HCT116 (cell line): ENCODE data around the gene FNDC3A. TPM values are rescaled to one million over a fixed set of nuclear protein-coding genes. Genes with fewer than 3 reads are reported as not detected.

Source experiments
- ATAC-seq: fragments of 200-7000 bp; cut with Tn5 transposase; 2 replicates; pipeline ENCODE4 v1.9.1; 2020; ENCODE audit warnings: mild to moderate bottlenecking, moderate library complexity
- BruUV-seq: library from RNA; stranded (reverse); fragments of 400-500 nt; replicated peaks from 2 replicates; lab custom pipeline; 2021; lab: Mats Ljungman, UMichigan
- CTCF ChIA-PET: fragments of 300-600 bp; sonication (Branson Sonifier 250); formaldehyde crosslinking; loops from one replicate; lab custom pipeline; 2021; ENCODE audit warnings: antibody characterized with exemption; lab: Charles Lee
- POLR2A ChIA-PET: fragments of 300-600, 350-600 bp; sonication (Branson Sonifier 250); formaldehyde crosslinking; loops from one replicate; lab custom pipeline; 2021; ENCODE audit warnings: antibody characterized with exemption; lab: Charles Lee
- RAD21 ChIA-PET, 2 experiments: fragments of 300-600 bp; sonication (Branson Sonifier 250); formaldehyde crosslinking; loops; one replicate each; lab custom pipeline; 2023; ENCODE audit warnings: low total read pairs in 2 of 2; ENCODE audit not compliant: uncharacterized antibody in 2 of 2, unreplicated experiment in 2 of 2, low non-redundant PET in 1 of 2; lab: Charles Lee
- DNase-seq: peaks from one replicate; pipeline ENCODE4 v3.0.0-alpha.2; 2010; ENCODE audit warnings: low read depth, low spot score
- H2AFZ ChIP-seq: fragments of 200-600 bp; shearing (Covaris generic), sonication (generic); 2 replicates; pipeline ENCODE4 v1.6.1; 2017; ENCODE audit warnings: low read depth, mixed run types, mixed read lengths, antibody characterized with exemption, low read length; ENCODE audit not compliant: poor library complexity, severe bottlenecking
- H3K27ac ChIP-seq: 2 replicates; pipeline ENCODE4 v1.5.1; 2012; ENCODE audit warnings: low read depth, low read length
- H3K27me3 ChIP-seq: fragments of 200-600 bp; sonication (generic); 2 replicates; pipeline ENCODE4 v1.6.1; 2016; ENCODE audit warnings: mixed run types, low read length, mixed read lengths; ENCODE audit not compliant: insufficient read depth
- H3K36me3 ChIP-seq, 2 experiments: fragments of 200-500 bp in 1 of 2; fragments of 200-600 bp in 1 of 2; sonication (Bioruptor generic) in 1 of 2; sonication (generic) in 1 of 2; 2 replicates each; pipeline versions ENCODE4 v1.5.1 to v1.6.1; 2014 to 2016; ENCODE audit warnings: low read length in 2 of 2, inconsistent platforms in 1 of 2, mixed read lengths in 1 of 2, mixed run types in 1 of 2; ENCODE audit not compliant: insufficient read depth in 2 of 2, control insufficient read depth in 1 of 2
- H3K4me1 ChIP-seq, 2 experiments: fragments of 200-600 bp in 1 of 2; sonication (generic) in 1 of 2; 2 replicates each; pipeline versions ENCODE4 v1.5.1 to v1.6.1; 2012 to 2017; ENCODE audit warnings: low read length in 2 of 2, inconsistent platforms in 1 of 2, mild to moderate bottlenecking in 1 of 2, mixed read lengths in 1 of 2, mixed run types in 1 of 2, moderate library complexity in 1 of 2; ENCODE audit not compliant: insufficient read depth in 2 of 2, control insufficient read depth in 1 of 2
- H3K4me2 ChIP-seq: fragments of 200-600 bp; sonication (generic); 2 replicates; pipeline ENCODE4 v1.6.1; 2017; ENCODE audit warnings: mixed run types, low read length, mixed read lengths
- H3K4me3 ChIP-seq, 2 experiments: fragments of 200-600 bp in 1 of 2; sonication (generic) in 1 of 2; replicated peaks in 1 of 2; 2 replicates each; pipeline ENCODE4 v1.5.1; 2011 to 2016; ENCODE audit warnings: low read length in 2 of 2, control low read depth in 1 of 2, low read depth in 1 of 2, mild to moderate bottlenecking in 1 of 2, mixed read lengths in 1 of 2, mixed run types in 1 of 2
- H3K79me2 ChIP-seq: fragments of 200-600 bp; sonication (generic); 2 replicates; pipeline ENCODE4 v1.6.1; 2017; ENCODE audit warnings: mild to moderate bottlenecking, mixed run types, low read length, moderate library complexity, mixed read lengths; ENCODE audit not compliant: insufficient read depth
- H3K9ac ChIP-seq: fragments of 200-600 bp; sonication (generic); 2 replicates; pipeline ENCODE4 v1.6.1; 2016; ENCODE audit warnings: low read length, mixed read lengths
- H3K9me2 ChIP-seq: fragments of 200-600 bp; sonication (generic), shearing (Covaris generic); 2 replicates; pipeline ENCODE4 v1.6.1; 2017; ENCODE audit warnings: mixed run types, mild to moderate bottlenecking, moderate library complexity; ENCODE audit not compliant: insufficient read depth
- H3K9me3 ChIP-seq, 2 experiments: fragments of 200-500 bp in 1 of 2; fragments of 200-600 bp in 1 of 2; sonication (Bioruptor generic) in 1 of 2; sonication (generic) in 1 of 2; 2 replicates each; pipeline ENCODE4 v1.6.1; 2014 to 2017; ENCODE audit warnings: low read length in 2 of 2, mixed read lengths in 2 of 2, inconsistent platforms in 1 of 2, low read depth in 1 of 2, mild to moderate bottlenecking in 1 of 2, mixed run types in 1 of 2, moderate library complexity in 1 of 2; ENCODE audit not compliant: control insufficient read depth in 1 of 2, insufficient read depth in 1 of 2
- H4K20me1 ChIP-seq: fragments of 200-600 bp; sonication (generic), shearing (Covaris generic); 2 replicates; pipeline ENCODE4 v1.6.1; 2017; ENCODE audit warnings: mixed run types, mild to moderate bottlenecking, moderate library complexity; ENCODE audit not compliant: insufficient read depth
- EGR1 ChIP-seq: IDR thresholded peaks from 2 replicates; pipeline ENCODE4 v1.6.1; 2012; ENCODE audit warnings: low read depth
- EZH2 ChIP-seq: fragments of 200-600 bp; sonication (generic); IDR thresholded peaks from 2 replicates; pipeline ENCODE4 v1.6.1; 2017; ENCODE audit warnings: antibody characterized with exemption, mixed run types
- JUND ChIP-seq: IDR thresholded peaks from 2 replicates; pipeline ENCODE4 v1.6.1; 2012
- POLR2A ChIP-seq: IDR thresholded peaks from 2 replicates; pipeline ENCODE4 v1.7.0; 2011; ENCODE audit warnings: borderline replicate concordance; ENCODE audit not compliant: insufficient read depth, insufficient read length; ENCODE audit errors: extremely low read depth
- RAD21 ChIP-seq: IDR thresholded peaks from 2 replicates; pipeline ENCODE4 v1.6.1; 2012; ENCODE audit warnings: low read depth, mild to moderate bottlenecking
- SP1 ChIP-seq: IDR thresholded peaks from 2 replicates; pipeline ENCODE4 v1.6.1; 2012; ENCODE audit warnings: low read depth
- SRF ChIP-seq: IDR thresholded peaks from 2 replicates; pipeline ENCODE4 v1.6.1; 2012; ENCODE audit warnings: low read depth
- TCF7L2 ChIP-seq: IDR thresholded peaks from 2 replicates; pipeline ENCODE4 v1.7.0; 2011; ENCODE audit warnings: borderline replicate concordance, inconsistent platforms; ENCODE audit not compliant: insufficient read depth, insufficient read length; ENCODE audit errors: extremely low read depth
- ZNF274 ChIP-seq: fragments of 200-500 bp; sonication (Bioruptor generic); IDR thresholded peaks from 2 replicates; pipeline ENCODE4 v1.6.1; 2014; ENCODE audit warnings: mild to moderate bottlenecking, low read depth, low read length, inconsistent platforms
- intact Hi-C: fragments of 100-400 bp; cut with micrococcal nuclease; formaldehyde crosslinking; loops from 2 replicates; pipeline ENCODE4 v1.10.0; 2022
- total RNA-seq: library from RNA; stranded (reverse); gene quantifications from one replicate; pipeline ENCODE4 v1.2.1, GENCODE V29; 2021; ENCODE audit not compliant: unreplicated experiment
- TF ChIP-seq, protein P1 (sequence below): IDR thresholded peaks from 2 replicates; pipeline ENCODE4 v1.6.1; 2012
- TF ChIP-seq, protein P2 (sequence below), 3 experiments: fragments of 200-600 bp in 1 of 3; sonication (generic) in 1 of 3; IDR thresholded peaks in 2 of 3; conservative IDR thresholded peaks in 1 of 3; 2 replicates each; pipeline ENCODE4 v1.5.1; 2012 to 2017; ENCODE audit warnings: low read depth in 2 of 3, low read length in 2 of 3, antibody characterized with exemption in 1 of 3, borderline replicate concordance in 1 of 3, control low read depth in 1 of 3, mild to moderate bottlenecking in 1 of 3, mixed read lengths in 1 of 3, mixed run types in 1 of 3, moderate library complexity in 1 of 3; ENCODE audit not compliant: insufficient read depth in 1 of 3

Gene FNDC3A
- total RNA-seq, 1 experiment from 2014 or later, result 30.5 TPM

DNA sequence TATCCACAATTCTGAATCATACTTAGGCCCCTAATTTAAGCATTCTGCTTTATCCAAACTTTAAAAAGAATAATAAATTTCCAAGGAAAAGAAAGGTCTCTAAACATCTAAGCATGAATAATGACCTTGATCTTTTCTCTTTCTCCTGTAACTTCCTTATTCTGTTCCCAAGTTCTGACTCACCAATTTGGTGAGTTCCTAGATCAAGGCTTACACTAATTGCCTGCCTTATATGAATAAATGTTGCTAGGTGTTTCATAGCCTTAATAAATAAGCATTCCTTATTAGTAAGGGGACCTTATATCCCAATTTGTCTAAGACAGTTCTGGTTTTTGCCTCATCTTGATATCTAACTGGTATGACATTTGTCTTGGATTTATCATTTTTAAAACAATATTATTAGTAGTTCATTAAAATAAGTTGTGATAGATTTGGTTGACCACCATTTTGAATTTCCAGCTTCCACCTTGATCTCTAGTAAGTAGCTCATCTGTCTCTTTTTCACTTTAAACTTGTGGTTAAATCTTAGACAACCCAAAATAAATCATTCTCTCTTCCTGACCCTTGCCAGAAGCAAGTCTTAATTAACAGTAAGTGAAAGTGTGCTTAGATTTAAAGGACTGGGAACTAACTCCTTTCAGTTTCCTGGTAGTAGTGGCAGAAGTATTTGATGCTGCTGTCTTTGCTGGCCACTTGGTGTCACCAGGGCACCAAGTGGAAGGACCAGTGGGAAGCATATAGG is 123.2 kb downstream of the FNDC3A start:
- Histone ChIP-seq H3K9me3 (no peaks in the 10 kb centered on the region), H3K36me3 (no peaks in the 10 kb centered on the region), H3K27ac (peak overlapping the region; percentile 58; the same call in 1 of the 2 replicates), H3K4me1 (peaks cover 26 to 30% of the 10 kb centered on the region in 2 experiments), H3K9me2 (no peaks in the 10 kb centered on the region), H3K4me3 (peak overlapping the region in 1 of 2 experiments; percentile 18; a peak in 1 of 4 replicates), H3K9ac (no peak overlapping the region), H4K20me1 (no peaks in the 10 kb centered on the region), H2AFZ (no peak overlapping the region), H3K4me2 (peak overlapping the region; percentile 65), H3K79me2 (no peaks in the 10 kb centered on the region), H3K27me3 (no peaks in the 10 kb centered on the region)
- intact Hi-C loops, result loop anchor here (1.0 to 10.0 kb wide), 3 partner anchors 122 to 506 kb away; partner anchors contain the start of gene FNDC3A
- ATAC-seq (peak; percentile 79), DNase-seq (peak; percentile 24)
- TF ChIP-seq, protein P1, sequence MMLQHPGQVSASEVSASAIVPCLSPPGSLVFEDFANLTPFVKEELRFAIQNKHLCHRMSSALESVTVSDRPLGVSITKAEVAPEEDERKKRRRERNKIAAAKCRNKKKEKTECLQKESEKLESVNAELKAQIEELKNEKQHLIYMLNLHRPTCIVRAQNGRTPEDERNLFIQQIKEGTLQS, result no peak
- TF ChIP-seq JUND, result peak; percentile 20; the same call in 1 of the 2 replicates
- TF ChIP-seq SP1, result no peak
- TF ChIP-seq SRF, result no peak
- TF ChIP-seq EGR1, result no peak
- no peak for TF ChIP-seq ZNF274
- no peak for TF ChIP-seq EZH2
- TF ChIP-seq RAD21, result peak; percentile 60; the same call in 1 of the 2 replicates
- TF ChIP-seq POLR2A, result no peak
- no peak for TF ChIP-seq TCF7L2
- TF ChIP-seq, protein P2, sequence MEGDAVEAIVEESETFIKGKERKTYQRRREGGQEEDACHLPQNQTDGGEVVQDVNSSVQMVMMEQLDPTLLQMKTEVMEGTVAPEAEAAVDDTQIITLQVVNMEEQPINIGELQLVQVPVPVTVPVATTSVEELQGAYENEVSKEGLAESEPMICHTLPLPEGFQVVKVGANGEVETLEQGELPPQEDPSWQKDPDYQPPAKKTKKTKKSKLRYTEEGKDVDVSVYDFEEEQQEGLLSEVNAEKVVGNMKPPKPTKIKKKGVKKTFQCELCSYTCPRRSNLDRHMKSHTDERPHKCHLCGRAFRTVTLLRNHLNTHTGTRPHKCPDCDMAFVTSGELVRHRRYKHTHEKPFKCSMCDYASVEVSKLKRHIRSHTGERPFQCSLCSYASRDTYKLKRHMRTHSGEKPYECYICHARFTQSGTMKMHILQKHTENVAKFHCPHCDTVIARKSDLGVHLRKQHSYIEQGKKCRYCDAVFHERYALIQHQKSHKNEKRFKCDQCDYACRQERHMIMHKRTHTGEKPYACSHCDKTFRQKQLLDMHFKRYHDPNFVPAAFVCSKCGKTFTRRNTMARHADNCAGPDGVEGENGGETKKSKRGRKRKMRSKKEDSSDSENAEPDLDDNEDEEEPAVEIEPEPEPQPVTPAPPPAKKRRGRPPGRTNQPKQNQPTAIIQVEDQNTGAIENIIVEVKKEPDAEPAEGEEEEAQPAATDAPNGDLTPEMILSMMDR (IDR thresholded peaks at IDR 0.05 in 2 of 3, conservative IDR thresholded peaks at IDR 0.05 in 1 of 3; ENCODE audit: borderline replicate concordance in 1 of 3, insufficient read depth in 1 of 3, low read depth in 2 of 3, low read length in 2 of 3), result peak; percentile 24 to 57 (median 41); a peak in 4 of 6 replicates
- ChIA-PET POLR2A (interaction anchor here (1.0 kb wide), 1 partner anchor 182 kb away, joined by 3 read pairs; no protein-coding TSS in a partner anchor), RAD21 (no interaction called here), CTCF (interaction anchor here (0.7 to 2.5 kb wide), 8 partner anchors 11 to 508 kb away, joined by 3 to 43 read pairs (median 4); partner anchors contain the start of gene CDADC1)
- no TSS peak for BruUV-seq
